MCF 10A (cell line): ENCODE measurements around the gene CHST11. TPM values are rescaled to one million over a fixed set of nuclear protein-coding genes. Genes with fewer than 3 reads are reported as not detected.

ENCODE experiments used
- BruUV-seq: library from RNA; stranded (reverse); fragments of 400-500 nt; replicated peaks from 2 replicates; lab custom pipeline; 2021; lab: Mats Ljungman, UMichigan
- CTCF ChIA-PET: fragments of 300-600 bp; sonication (Branson Sonifier 250); formaldehyde crosslinking; extraction: SDS; loops from one replicate; lab custom pipeline; 2021; ENCODE audit warnings: antibody characterized with exemption, inconsistent platforms; lab: Yijun Ruan, JAX
- POLR2A ChIA-PET: fragments of 300-600, 350-650 bp; sonication (Branson Sonifier 250); formaldehyde crosslinking; extraction: SDS; loops from one replicate; lab custom pipeline; 2020; ENCODE audit warnings: antibody characterized with exemption, inconsistent platforms; lab: Yijun Ruan, JAX
- DNase-seq: peaks from one replicate; pipeline ENCODE4 v3.0.0-alpha.2; 2018; ENCODE audit not compliant: unreplicated experiment
- H3K27ac Mint-ChIP-seq: one replicate; pipeline ENCODE4 v1.8.0; 2022; ENCODE audit warnings: mild to moderate bottlenecking, low read depth, mixed read lengths; ENCODE audit not compliant: unreplicated experiment
- H3K27me3 Mint-ChIP-seq: one replicate; pipeline ENCODE4 v1.8.0; 2022; ENCODE audit warnings: mixed read lengths; ENCODE audit not compliant: insufficient read depth, unreplicated experiment
- H3K36me3 Mint-ChIP-seq: one replicate; pipeline ENCODE4 v1.8.0; 2022; ENCODE audit warnings: mild to moderate bottlenecking, moderate library complexity, mixed read lengths; ENCODE audit not compliant: insufficient read depth, unreplicated experiment
- H3K4me1 Mint-ChIP-seq: one replicate; pipeline ENCODE4 v1.8.0; 2022; ENCODE audit warnings: mixed read lengths; ENCODE audit not compliant: insufficient read depth, unreplicated experiment
- H3K4me3 Mint-ChIP-seq: one replicate; pipeline ENCODE4 v1.8.0; 2022; ENCODE audit warnings: mild to moderate bottlenecking, moderate library complexity, mixed read lengths; ENCODE audit not compliant: unreplicated experiment
- H3K9me3 Mint-ChIP-seq: one replicate; pipeline ENCODE4 v1.8.0; 2022; ENCODE audit warnings: mixed read lengths; ENCODE audit not compliant: unreplicated experiment
- intact Hi-C: fragments of 100-400 bp; cut with micrococcal nuclease; formaldehyde crosslinking; loops from 2 replicates; pipeline ENCODE4 v1.14.1; 2022
- total RNA-seq: library from RNA; stranded (reverse); gene quantifications from 2 replicates; pipeline ENCODE4 v1.2.3, GENCODE V29; 2022
- TF ChIP-seq, protein P1 (sequence below): fragments of 200-600 bp; IDR thresholded peaks from one replicate; pipeline ENCODE4 v1.8.0; 2022; ENCODE audit warnings: antibody characterized with exemption, mild to moderate bottlenecking; ENCODE audit not compliant: unreplicated experiment

Gene CHST11
- total RNA-seq, 1 experiment from 2014 or later = 5.3 TPM

DNA sequence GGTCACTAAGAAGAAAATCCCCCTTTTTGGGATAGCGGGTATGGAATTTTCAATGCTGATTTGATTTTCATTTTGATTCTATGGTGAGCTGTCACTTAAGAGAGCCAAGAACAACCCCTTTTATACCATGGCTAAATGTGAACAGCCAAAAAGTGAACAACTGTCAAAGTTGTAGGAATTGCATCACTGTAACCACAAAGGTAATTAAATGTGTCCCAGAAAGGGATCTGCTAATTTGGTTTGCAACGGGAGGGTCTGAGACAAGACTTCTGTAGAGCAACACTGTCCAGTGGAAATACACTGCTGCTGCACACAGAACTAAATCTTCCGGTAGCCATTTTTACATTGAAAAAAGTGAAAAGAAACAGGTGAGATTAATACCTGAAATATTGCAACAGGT lies 14.6 kb downstream of the CHST11 start:
- POLR2A ChIA-PET = no interaction called here
- Mint-ChIP-seq H3K9me3 (no peaks in the 10 kb centered on the region), H3K27me3 (no peaks in the 10 kb centered on the region), H3K4me3 (no peak overlapping the region), H3K36me3 (no peaks in the 10 kb centered on the region), H3K27ac (no peak overlapping the region), H3K4me1 (peaks cover 6% of the 10 kb centered on the region)
- no TSS peak for BruUV-seq
- CTCF ChIA-PET = interaction anchor here (0.6 to 1.3 kb wide), 2 partner anchors 12 to 362 kb away, joined by 3 read pairs; no protein-coding TSS in a partner anchor
- intact Hi-C loops = no loop called here
- no peak for DNase-seq
- TF ChIP-seq, protein P1, sequence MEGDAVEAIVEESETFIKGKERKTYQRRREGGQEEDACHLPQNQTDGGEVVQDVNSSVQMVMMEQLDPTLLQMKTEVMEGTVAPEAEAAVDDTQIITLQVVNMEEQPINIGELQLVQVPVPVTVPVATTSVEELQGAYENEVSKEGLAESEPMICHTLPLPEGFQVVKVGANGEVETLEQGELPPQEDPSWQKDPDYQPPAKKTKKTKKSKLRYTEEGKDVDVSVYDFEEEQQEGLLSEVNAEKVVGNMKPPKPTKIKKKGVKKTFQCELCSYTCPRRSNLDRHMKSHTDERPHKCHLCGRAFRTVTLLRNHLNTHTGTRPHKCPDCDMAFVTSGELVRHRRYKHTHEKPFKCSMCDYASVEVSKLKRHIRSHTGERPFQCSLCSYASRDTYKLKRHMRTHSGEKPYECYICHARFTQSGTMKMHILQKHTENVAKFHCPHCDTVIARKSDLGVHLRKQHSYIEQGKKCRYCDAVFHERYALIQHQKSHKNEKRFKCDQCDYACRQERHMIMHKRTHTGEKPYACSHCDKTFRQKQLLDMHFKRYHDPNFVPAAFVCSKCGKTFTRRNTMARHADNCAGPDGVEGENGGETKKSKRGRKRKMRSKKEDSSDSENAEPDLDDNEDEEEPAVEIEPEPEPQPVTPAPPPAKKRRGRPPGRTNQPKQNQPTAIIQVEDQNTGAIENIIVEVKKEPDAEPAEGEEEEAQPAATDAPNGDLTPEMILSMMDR = no peak

DNA sequence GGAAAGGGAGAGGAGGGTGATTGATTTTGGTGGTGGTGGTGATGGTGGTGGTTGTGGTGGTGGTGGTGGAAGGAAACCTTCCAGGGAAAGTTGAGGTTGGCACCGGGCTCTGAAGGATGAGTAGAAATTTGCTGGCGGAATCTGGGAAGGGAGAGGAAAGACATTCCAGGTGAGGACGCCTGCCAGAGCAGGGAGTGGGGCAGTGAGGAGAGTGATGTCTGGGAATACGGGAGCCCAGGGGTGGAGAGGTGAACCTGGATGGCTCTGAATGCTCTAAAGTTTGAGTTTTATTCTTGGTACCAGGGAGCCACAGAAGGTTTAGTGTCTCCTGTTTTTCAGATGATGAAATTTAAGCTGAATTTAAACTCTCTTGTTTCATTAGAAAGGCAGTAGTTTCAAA lies 16.0 kb downstream of the CHST11 start:
- ChIA-PET CTCF (interaction anchor here (1.5 kb wide), 1 partner anchor 14 kb away, joined by 5 read pairs; no protein-coding TSS in a partner anchor), POLR2A (interaction anchor here (0.7 kb wide), 1 partner anchor 400 kb away, joined by 3 read pairs; no protein-coding TSS in a partner anchor)
- no peak overlapping the region for H3K27ac Mint-ChIP-seq
- intact Hi-C loops = no loop called here
- BruUV-seq = no TSS peak
- TF ChIP-seq, protein P1 = no peak
- H3K36me3 Mint-ChIP-seq = no peaks in the 10 kb centered on the region
- no peak overlapping the region for H3K4me3 Mint-ChIP-seq
- H3K27me3 Mint-ChIP-seq = no peaks in the 10 kb centered on the region
- no peaks in the 10 kb centered on the region for H3K9me3 Mint-ChIP-seq
- no peak for DNase-seq
- H3K4me1 Mint-ChIP-seq = no peaks in the 10 kb centered on the region

DNA sequence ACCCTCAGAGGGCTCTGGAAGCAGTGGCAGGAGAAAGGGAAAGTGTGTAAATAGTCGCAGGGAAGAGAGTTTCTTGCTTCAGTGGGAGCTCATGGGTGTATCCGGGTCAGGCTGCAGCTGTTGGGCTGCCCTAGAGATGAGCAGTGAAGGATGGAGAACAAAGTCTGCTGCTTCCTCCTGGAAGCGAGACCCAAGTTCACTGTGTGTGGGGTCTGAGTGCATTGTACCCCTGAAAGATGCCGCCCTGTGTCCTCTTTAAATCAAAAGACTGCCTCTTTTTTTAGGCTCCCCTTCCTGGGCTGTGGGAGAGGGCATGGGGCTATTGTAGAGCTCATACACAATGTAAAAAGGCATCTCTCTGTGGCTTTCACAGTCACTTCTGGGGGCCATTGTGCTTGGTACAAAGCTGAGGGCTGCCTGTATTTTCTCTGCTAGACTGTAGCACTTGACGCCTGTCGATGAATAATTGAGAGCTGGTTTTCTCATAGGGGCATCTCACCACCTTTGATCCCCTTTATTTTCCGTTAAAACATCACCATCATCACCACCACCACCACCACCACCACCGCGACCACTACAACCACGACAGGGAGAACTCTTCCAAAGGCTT lies 16.7 kb downstream of the CHST11 start:
- TF ChIP-seq, protein P1 = no peak
- no peak overlapping the region for H3K4me3 Mint-ChIP-seq
- ChIA-PET POLR2A (interaction anchor here (0.7 kb wide), 1 partner anchor 399 kb away, joined by 3 read pairs; no protein-coding TSS in a partner anchor), CTCF (interaction anchor here (0.6 to 1.5 kb wide), 2 partner anchors 15 to 16 kb away, joined by 3 to 5 read pairs; no protein-coding TSS in a partner anchor)
- H3K27ac Mint-ChIP-seq = no peak overlapping the region
- no peaks in the 10 kb centered on the region for H3K9me3 Mint-ChIP-seq
- intact Hi-C loops = no loop called here
- no peaks in the 10 kb centered on the region for H3K36me3 Mint-ChIP-seq
- no TSS peak for BruUV-seq
- DNase-seq = no peak
- no peaks in the 10 kb centered on the region for H3K27me3 Mint-ChIP-seq
- no peaks in the 10 kb centered on the region for H3K4me1 Mint-ChIP-seq

DNA sequence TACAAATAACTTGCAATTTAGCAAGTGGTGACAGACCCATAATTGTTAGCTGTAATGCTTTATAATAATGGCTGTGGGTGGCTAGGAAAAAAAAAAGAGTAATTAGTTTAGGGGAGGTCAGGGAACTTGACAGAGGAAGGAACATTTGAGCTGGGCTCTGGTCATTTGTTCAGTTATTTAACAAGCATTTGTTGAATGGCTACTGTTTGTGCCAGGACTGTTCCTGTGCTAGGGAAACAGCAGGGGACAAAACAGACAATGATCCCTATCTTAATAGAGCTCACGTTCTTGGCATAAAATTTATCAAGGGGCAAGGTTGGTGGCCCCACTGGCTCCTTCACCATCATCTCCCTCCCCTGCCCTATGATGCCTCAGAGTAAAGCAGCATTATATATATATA lies 18.5 kb downstream of the CHST11 start:
- intact Hi-C loops = no loop called here
- ChIA-PET CTCF (no interaction called here), POLR2A (no interaction called here)
- TF ChIP-seq, protein P1 = no peak
- H3K4me1 Mint-ChIP-seq = no peaks in the 10 kb centered on the region
- DNase-seq = no peak
- H3K27me3 Mint-ChIP-seq = no peaks in the 10 kb centered on the region
- no peaks in the 10 kb centered on the region for H3K36me3 Mint-ChIP-seq
- BruUV-seq = no TSS peak
- H3K4me3 Mint-ChIP-seq = no peak overlapping the region
- no peaks in the 10 kb centered on the region for H3K9me3 Mint-ChIP-seq
- no peak overlapping the region for H3K27ac Mint-ChIP-seq
